ENCODE data around the gene MYADML2.

MYADML2 gene

GRCh38 chr17:81947189-81947588 lies at the start of gene MYADML2:
Gene MYADML2 (minus strand): TSS chr17:81947233. CDS start chr17:81941741, 5,492 bp downstream.
- Histone ChIP-seq H3K27me3 (peaks cover 0 to 29% of the 10 kb centered on the region in 2 donors), H3K4me3 (no peak within 1 kb of the TSS), H3K4me1 (peaks cover 0 to 1% (median 0%) of the 10 kb centered on the region in 4 donors), H3K9me3 (no peaks in the 10 kb centered on the region), H3K27ac (no peak within 1 kb of the TSS), H3K36me3 (no peaks in the 10 kb centered on the region)
- no peak for TF ChIP-seq CTCF (IDR thresholded peaks at IDR 0.05)
- no peak for DNase-seq
- intact Hi-C loops (cut with DNase I; ENCODE audit: low total_unique reads) = no loop called here

- Histone ChIP-seq H3K4me3 (no peak overlapping the region), H3K9me3 (no peaks in the 10 kb centered on the region)
- peak in 1 of 2 donors; percentile 58 for DNase-seq
Measured at GRCh38 chr17:81996232-81996756, 49.3 kb upstream of the MYADML2 start.

GRCh38 chr17:81995463-81996231 lies 48.6 kb upstream of the MYADML2 start:
- Histone ChIP-seq H3K27ac (no peak overlapping the region), H3K36me3 (peaks cover 0 to 30% (median 7%) of the 10 kb centered on the region in 3 donors), H3K4me3 (no peak overlapping the region)

More at GRCh38 chr17:81996232-81996756, 49.3 kb upstream of the MYADML2 start:
- Histone ChIP-seq H3K4me1 (peaks cover 0 to 16% (median 14%) of the 10 kb centered on the region in 4 donors), H3K27me3 (no peaks in the 10 kb centered on the region), H3K36me3 (peaks cover 0 to 30% (median 7%) of the 10 kb centered on the region in 3 donors), H3K27ac (no peak overlapping the region)
- no peak for TF ChIP-seq CTCF (IDR thresholded peaks at IDR 0.05)
- intact Hi-C loops (cut with DNase I; ENCODE audit: low total_unique reads) = no loop called here

GRCh38 chr17:81994593-81995462 lies 47.8 kb upstream of the MYADML2 start:
- intact Hi-C loops (cut with DNase I; ENCODE audit: low total_unique reads) = no loop called here
- Histone ChIP-seq H3K9me3 (no peaks in the 10 kb centered on the region), H3K4me1 (peaks cover 0 to 21% (median 18%) of the 10 kb centered on the region in 4 donors), H3K4me3 (no peak overlapping the region), H3K27me3 (no peaks in the 10 kb centered on the region), H3K36me3 (peaks cover 0 to 30% (median 7%) of the 10 kb centered on the region in 3 donors), H3K27ac (no peak overlapping the region)
- no peak for TF ChIP-seq CTCF (IDR thresholded peaks at IDR 0.05)
- DNase-seq = no peak

More at GRCh38 chr17:81995463-81996231, 48.6 kb upstream of the MYADML2 start:
- peaks cover 0 to 21% (median 18%) of the 10 kb centered on the region in 4 donors for H3K4me1 ChIP-seq
- no peaks in the 10 kb centered on the region for H3K9me3 ChIP-seq
- DNase-seq = peak in 1 of 2 donors; percentile 56
- no peak for TF ChIP-seq CTCF (IDR thresholded peaks at IDR 0.05)
- H3K27me3 ChIP-seq = no peaks in the 10 kb centered on the region
- intact Hi-C loops (cut with DNase I; ENCODE audit: low total_unique reads) = no loop called here

GRCh38 chr17:81993729-81994592 lies 46.9 kb upstream of the MYADML2 start:
- DNase-seq = peak in 1 of 2 donors; percentile 64
- H3K27ac ChIP-seq = no peak overlapping the region
- no peak for TF ChIP-seq CTCF (IDR thresholded peaks at IDR 0.05)
- peaks cover 0 to 35% (median 7%) of the 10 kb centered on the region in 3 donors for H3K36me3 ChIP-seq
- no peaks in the 10 kb centered on the region for H3K9me3 ChIP-seq
- no peak overlapping the region for H3K4me3 ChIP-seq
- H3K27me3 ChIP-seq = no peaks in the 10 kb centered on the region
- intact Hi-C loops (cut with DNase I; ENCODE audit: low total_unique reads) = no loop called here
- H3K4me1 ChIP-seq = peaks cover 0 to 21% (median 18%) of the 10 kb centered on the region in 4 donors
